ENCODE data around the gene RNPS1. TPM values are rescaled to one million over a fixed set of nuclear protein-coding genes. Genes with fewer than 3 reads are reported as not detected.
A peak's percentile ranks its signal among the peaks of the same experiment; 100 is the strongest.

Gene RNPS1
- total and polyA plus RNA-seq, 9 of the 15 experiments (the other 6 are each of a cell fraction or from before 2014, with no cell fraction given) = 44.9 to 338 (median 202) TPM

DNA sequence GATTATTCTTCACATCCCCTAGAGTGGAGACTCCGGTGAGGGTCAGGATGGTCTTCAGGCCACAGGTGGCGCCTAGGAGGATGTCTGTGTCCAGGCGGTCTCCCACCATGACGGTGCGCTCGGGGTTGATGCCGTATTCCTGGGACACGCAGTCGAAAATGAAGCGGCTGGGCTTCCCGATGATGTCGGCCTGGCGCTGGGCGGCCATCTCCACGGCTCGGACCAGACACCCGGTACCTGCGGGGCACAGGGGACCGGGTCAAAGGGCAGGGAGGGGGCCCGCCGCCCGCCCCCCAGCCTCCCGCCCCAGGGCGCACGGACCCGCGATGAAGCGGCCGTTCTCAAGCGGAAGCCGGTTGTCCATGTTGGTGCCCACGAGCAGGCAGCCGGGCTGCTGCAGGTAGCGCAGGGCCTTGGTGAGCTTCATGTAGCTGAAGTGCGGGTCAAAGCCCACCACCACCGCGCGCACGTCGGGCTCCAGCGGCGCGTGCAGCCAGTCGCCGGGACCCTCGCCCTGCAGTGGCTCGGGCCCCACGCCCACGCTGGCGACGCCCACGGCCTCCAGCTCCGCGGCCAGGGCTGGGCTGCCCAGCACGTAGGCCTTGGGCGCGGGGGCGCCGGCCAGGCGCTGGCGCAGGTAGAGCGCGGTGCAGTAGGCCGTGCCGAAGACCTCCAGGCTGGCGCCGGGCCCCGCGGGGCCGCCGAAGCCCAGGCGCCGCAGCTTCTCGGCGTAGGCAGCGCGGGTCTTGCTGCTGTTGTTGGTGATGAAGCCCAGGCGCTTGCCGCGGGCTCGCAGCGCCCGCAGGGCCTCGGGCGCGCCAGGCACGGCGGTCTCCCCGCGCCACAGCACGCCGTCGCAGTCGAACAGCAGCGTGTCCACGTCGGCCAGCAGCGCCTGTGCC, 53.9 kb downstream of the RNPS1 start (continued):
- TF ChIP-seq, protein P1, sequence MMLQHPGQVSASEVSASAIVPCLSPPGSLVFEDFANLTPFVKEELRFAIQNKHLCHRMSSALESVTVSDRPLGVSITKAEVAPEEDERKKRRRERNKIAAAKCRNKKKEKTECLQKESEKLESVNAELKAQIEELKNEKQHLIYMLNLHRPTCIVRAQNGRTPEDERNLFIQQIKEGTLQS (IDR thresholded peaks at IDR 0.05) = no peak
- TF ChIP-seq, protein P1 (CRISPR knock-in tag; conservative IDR thresholded peaks at IDR 0.05) = no peak
- TF ChIP-seq SPI1 (IDR thresholded peaks at IDR 0.05; ENCODE audit: borderline replicate concordance, low read depth, low read length) = no peak
- TF ChIP-seq, protein P2, sequence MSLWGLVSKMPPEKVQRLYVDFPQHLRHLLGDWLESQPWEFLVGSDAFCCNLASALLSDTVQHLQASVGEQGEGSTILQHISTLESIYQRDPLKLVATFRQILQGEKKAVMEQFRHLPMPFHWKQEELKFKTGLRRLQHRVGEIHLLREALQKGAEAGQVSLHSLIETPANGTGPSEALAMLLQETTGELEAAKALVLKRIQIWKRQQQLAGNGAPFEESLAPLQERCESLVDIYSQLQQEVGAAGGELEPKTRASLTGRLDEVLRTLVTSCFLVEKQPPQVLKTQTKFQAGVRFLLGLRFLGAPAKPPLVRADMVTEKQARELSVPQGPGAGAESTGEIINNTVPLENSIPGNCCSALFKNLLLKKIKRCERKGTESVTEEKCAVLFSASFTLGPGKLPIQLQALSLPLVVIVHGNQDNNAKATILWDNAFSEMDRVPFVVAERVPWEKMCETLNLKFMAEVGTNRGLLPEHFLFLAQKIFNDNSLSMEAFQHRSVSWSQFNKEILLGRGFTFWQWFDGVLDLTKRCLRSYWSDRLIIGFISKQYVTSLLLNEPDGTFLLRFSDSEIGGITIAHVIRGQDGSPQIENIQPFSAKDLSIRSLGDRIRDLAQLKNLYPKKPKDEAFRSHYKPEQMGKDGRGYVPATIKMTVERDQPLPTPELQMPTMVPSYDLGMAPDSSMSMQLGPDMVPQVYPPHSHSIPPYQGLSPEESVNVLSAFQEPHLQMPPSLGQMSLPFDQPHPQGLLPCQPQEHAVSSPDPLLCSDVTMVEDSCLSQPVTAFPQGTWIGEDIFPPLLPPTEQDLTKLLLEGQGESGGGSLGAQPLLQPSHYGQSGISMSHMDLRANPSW (CRISPR knock-in tag; IDR thresholded peaks at IDR 0.05) = no peak
- TF ChIP-seq, protein P3, sequence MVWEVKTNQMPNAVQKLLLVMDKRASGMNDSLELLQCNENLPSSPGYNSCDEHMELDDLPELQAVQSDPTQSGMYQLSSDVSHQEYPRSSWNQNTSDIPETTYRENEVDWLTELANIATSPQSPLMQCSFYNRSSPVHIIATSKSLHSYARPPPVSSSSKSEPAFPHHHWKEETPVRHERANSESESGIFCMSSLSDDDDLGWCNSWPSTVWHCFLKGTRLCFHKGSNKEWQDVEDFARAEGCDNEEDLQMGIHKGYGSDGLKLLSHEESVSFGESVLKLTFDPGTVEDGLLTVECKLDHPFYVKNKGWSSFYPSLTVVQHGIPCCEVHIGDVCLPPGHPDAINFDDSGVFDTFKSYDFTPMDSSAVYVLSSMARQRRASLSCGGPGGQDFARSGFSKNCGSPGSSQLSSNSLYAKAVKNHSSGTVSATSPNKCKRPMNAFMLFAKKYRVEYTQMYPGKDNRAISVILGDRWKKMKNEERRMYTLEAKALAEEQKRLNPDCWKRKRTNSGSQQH (CRISPR knock-in tag; IDR thresholded peaks at IDR 0.05) = no peak
- no peak for TF ChIP-seq U2AF2 (optimal IDR thresholded peaks at IDR 0.05; ENCODE audit: low read depth, low read length)
- TF ChIP-seq, protein P4, sequence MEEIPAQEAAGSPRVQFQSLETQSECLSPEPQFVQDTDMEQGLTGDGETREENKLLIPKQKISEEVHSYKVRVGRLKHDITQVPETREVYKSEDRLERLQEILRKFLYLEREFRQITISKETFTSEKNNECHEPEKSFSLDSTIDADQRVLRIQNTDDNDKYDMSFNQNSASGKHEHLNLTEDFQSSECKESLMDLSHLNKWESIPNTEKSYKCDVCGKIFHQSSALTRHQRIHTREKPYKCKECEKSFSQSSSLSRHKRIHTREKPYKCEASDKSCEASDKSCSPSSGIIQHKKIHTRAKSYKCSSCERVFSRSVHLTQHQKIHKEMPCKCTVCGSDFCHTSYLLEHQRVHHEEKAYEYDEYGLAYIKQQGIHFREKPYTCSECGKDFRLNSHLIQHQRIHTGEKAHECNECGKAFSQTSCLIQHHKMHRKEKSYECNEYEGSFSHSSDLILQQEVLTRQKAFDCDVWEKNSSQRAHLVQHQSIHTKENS (CRISPR knock-in tag; IDR thresholded peaks at IDR 0.05) = no peak
- no peak; a peak in 1 of 4 replicates for TF ChIP-seq MAZ (CRISPR knock-in tag; conservative IDR thresholded peaks at IDR 0.05 in 1 of 2, IDR thresholded peaks at IDR 0.05 in 1 of 2)
- no peak for TF ChIP-seq POLR2B (IDR thresholded peaks at IDR 0.05; ENCODE audit: low read depth, partially characterized antibody)
- TF ChIP-seq, protein P5, sequence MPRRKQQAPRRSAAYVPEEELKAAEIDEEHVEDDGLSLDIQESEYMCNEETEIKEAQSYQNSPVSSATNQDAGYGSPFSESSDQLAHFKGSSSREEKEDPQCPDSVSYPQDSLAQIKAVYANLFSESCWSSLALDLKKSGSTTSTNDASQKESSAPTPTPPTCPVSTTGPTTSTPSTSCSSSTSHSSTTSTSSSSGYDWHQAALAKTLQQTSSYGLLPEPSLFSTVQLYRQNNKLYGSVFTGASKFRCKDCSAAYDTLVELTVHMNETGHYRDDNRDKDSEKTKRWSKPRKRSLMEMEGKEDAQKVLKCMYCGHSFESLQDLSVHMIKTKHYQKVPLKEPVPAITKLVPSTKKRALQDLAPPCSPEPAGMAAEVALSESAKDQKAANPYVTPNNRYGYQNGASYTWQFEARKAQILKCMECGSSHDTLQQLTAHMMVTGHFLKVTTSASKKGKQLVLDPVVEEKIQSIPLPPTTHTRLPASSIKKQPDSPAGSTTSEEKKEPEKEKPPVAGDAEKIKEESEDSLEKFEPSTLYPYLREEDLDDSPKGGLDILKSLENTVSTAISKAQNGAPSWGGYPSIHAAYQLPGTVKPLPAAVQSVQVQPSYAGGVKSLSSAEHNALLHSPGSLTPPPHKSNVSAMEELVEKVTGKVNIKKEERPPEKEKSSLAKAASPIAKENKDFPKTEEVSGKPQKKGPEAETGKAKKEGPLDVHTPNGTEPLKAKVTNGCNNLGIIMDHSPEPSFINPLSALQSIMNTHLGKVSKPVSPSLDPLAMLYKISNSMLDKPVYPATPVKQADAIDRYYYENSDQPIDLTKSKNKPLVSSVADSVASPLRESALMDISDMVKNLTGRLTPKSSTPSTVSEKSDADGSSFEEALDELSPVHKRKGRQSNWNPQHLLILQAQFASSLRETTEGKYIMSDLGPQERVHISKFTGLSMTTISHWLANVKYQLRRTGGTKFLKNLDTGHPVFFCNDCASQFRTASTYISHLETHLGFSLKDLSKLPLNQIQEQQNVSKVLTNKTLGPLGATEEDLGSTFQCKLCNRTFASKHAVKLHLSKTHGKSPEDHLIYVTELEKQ (CRISPR knock-in tag; IDR thresholded peaks at IDR 0.05) = no peak
- no peak for TF ChIP-seq TCF3 (CRISPR knock-in tag; IDR thresholded peaks at IDR 0.05)
- no peak for TF ChIP-seq FOXK1 (CRISPR knock-in tag; IDR thresholded peaks at IDR 0.05; ENCODE audit: borderline replicate concordance)
- TF ChIP-seq ZBTB7A (IDR thresholded peaks at IDR 0.05; ENCODE audit: borderline replicate concordance, control insufficient read depth, low read depth, low read length) = peak; percentile 49; the same call in 1 of the 2 replicates
- TF ChIP-seq HMGN3 (IDR thresholded peaks at IDR 0.05; ENCODE audit: borderline replicate concordance, extremely low read depth, insufficient read length, low read depth, low read length) = no peak
- TF ChIP-seq NELFE (IDR thresholded peaks at IDR 0.05; ENCODE audit: insufficient read depth, insufficient read length) = no peak

All from K562 (cell line).